Activated B cell treated with CpG ODN at 0.5 μM for 24 hours (primary cell): Measurements from ENCODE around the gene AHDC1. TPM values are rescaled to one million over a fixed set of nuclear protein-coding genes. Genes with fewer than 3 reads are reported as not detected.

Experiments
- ATAC-seq: fragments of 200-7000 bp; cut with Tn5 transposase; one replicate; pipeline ENCODE4 v1.10.0; 2021; ENCODE audit warnings: low read depth, mild to moderate bottlenecking, moderate library complexity
- CTCF ChIA-PET: fragments of 350-600 bp; sonication (Branson Sonifier 250); formaldehyde crosslinking; loops from one replicate; lab custom pipeline; 2021; ENCODE audit warnings: antibody characterized with exemption; lab: Charles Lee
- POLR2A ChIA-PET: fragments of 350-600 bp; sonication (Branson Sonifier 250); formaldehyde crosslinking; loops from one replicate; lab custom pipeline; 2021; ENCODE audit warnings: antibody characterized with exemption; lab: Charles Lee
- DNase-seq: peaks from one replicate; pipeline ENCODE4 v3.0.0; 2022
- H3K27ac Mint-ChIP-seq: one replicate; pipeline ENCODE4 v1.8.0; 2020; ENCODE audit warnings: mixed read lengths
- H3K27me3 Mint-ChIP-seq: one replicate; pipeline ENCODE4 v1.8.0; 2021; ENCODE audit warnings: mixed read lengths
- H3K36me3 Mint-ChIP-seq: one replicate; pipeline ENCODE4 v1.8.0; 2021; ENCODE audit warnings: low read depth, mixed read lengths
- H3K4me1 Mint-ChIP-seq: one replicate; pipeline ENCODE4 v1.8.0; 2021; ENCODE audit warnings: mixed read lengths
- H3K4me3 Mint-ChIP-seq: one replicate; pipeline ENCODE4 v1.8.0; 2020; ENCODE audit warnings: mild to moderate bottlenecking, mixed read lengths
- H3K9me3 Mint-ChIP-seq: one replicate; pipeline ENCODE4 v1.8.0; 2020; ENCODE audit warnings: mixed read lengths
- intact Hi-C: fragments of 100-400 bp; cut with micrococcal nuclease; formaldehyde crosslinking; loops from one replicate; pipeline ENCODE4 v1.15.1; 2024
- total RNA-seq: library from RNA; stranded (reverse); gene quantifications from 2 replicates; pipeline ENCODE4 v1.2.3, GENCODE V29; 2022
- TF ChIP-seq, protein P1 (sequence below): fragments of 200-600 bp; IDR thresholded peaks from one replicate; pipeline ENCODE4 v1.8.0; 2022; ENCODE audit warnings: antibody characterized with exemption, mild to moderate bottlenecking

Gene AHDC1
- total RNA-seq, 1 donor from 2014 or later = 22.4 TPM

DNA sequence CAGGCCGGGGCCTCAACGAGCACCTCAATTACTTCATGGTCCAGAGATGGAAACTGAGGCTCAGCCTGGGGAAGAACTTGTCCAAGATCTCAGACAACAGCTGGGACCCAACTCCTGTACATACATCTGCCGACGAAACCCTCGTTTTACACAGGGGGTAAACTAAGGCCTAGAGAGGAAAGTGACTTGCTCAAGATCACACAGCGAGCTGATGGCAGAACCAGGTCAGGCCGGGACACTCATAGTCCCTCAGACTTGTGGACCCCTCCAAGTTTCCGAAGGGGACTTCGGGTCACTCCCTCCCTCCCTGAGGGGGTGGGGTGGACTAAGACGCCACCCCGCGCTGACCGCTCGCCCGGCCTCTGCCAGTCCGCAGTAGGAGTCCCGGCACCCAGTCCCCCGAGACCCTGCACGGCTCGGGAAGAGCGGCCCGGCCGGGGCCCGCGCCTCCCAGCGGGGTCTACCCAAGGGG lies 114.4 kb downstream of the AHDC1 start:
- TF ChIP-seq, protein P1, sequence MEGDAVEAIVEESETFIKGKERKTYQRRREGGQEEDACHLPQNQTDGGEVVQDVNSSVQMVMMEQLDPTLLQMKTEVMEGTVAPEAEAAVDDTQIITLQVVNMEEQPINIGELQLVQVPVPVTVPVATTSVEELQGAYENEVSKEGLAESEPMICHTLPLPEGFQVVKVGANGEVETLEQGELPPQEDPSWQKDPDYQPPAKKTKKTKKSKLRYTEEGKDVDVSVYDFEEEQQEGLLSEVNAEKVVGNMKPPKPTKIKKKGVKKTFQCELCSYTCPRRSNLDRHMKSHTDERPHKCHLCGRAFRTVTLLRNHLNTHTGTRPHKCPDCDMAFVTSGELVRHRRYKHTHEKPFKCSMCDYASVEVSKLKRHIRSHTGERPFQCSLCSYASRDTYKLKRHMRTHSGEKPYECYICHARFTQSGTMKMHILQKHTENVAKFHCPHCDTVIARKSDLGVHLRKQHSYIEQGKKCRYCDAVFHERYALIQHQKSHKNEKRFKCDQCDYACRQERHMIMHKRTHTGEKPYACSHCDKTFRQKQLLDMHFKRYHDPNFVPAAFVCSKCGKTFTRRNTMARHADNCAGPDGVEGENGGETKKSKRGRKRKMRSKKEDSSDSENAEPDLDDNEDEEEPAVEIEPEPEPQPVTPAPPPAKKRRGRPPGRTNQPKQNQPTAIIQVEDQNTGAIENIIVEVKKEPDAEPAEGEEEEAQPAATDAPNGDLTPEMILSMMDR = no peak
- peaks cover 63% of the 10 kb centered on the region for H3K4me1 Mint-ChIP-seq
- intact Hi-C loops = loop anchor here (1.0 kb wide), 1 partner anchor 53 kb away; no protein-coding TSS in a partner anchor
- ATAC-seq (peak; percentile 16), DNase-seq (no peak)
- H3K27ac Mint-ChIP-seq = peak overlapping the region; percentile 100
- CTCF ChIA-PET = interaction anchor here (1.3 to 3.5 kb wide), 3 partner anchors 67 to 86 kb away, joined by 3 to 18 read pairs (median 4); no protein-coding TSS in a partner anchor
- peaks cover 12% of the 10 kb centered on the region for H3K36me3 Mint-ChIP-seq
- H3K9me3 Mint-ChIP-seq = no peaks in the 10 kb centered on the region
- peak overlapping the region; percentile 95 for H3K4me3 Mint-ChIP-seq
- H3K27me3 Mint-ChIP-seq = no peaks in the 10 kb centered on the region
- POLR2A ChIA-PET = interaction anchor here (0.6 to 3.6 kb wide), 23 partner anchors 8 to 737 kb away, joined by 3 to 23 read pairs (median 5); no protein-coding TSS in a partner anchor

DNA sequence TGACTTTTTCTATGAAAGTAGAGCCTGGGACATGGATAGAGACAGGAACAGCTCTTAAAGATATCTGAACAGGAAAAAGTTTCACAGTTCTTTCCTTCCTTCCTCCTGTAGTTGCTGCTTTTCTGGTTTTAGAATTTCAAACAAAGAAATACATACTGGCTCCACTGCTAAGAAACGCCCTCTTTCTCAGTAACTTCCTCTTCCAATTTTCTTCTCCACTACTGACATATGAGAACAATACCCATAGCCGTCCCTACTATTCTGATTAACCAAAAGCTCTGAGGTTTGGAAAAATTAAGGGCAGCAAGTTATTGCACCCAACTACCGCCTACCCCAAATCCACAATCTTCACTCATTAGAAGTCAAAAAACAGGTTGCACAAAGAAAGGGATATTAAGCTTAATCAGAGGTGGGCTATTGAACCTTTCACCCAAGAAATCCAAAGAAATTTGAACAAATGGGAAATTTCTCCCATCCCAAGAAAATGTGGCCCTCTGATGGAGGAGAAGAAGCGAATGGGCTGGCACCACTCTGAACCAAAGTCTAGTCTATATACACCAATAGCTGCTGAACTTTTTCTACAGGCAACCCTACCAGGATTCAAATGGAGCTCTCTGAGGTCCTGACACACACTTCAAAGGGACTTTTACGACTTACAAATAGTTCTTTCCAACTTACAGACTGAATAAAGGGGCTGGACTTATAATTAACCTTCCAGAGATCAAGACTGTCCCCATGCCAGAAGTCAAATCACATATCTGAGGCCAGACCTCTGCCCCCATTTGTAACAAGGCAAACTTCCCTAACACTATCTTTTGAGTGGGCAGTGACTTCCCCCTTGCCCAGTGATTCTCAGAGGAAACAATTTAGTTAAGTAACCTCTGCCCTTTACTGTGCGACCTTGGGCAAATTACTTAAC lies 115.7 kb downstream of the AHDC1 start:
- H3K27me3 Mint-ChIP-seq = no peaks in the 10 kb centered on the region
- ChIA-PET CTCF (interaction anchor here (0.7 to 3.5 kb wide), 2 partner anchors 72 to 181 kb away, joined by 3 to 18 read pairs; no protein-coding TSS in a partner anchor), POLR2A (interaction anchor here (0.7 to 3.6 kb wide), 8 partner anchors 9 to 118 kb away, joined by 3 to 15 read pairs (median 4); no protein-coding TSS in a partner anchor)
- intact Hi-C loops = no loop called here
- no peak for DNase-seq
- peaks cover 19% of the 10 kb centered on the region for H3K36me3 Mint-ChIP-seq
- TF ChIP-seq, protein P1 = no peak
- peaks cover 69% of the 10 kb centered on the region for H3K4me1 Mint-ChIP-seq
- no peaks in the 10 kb centered on the region for H3K9me3 Mint-ChIP-seq
- peak overlapping the region; percentile 100 for H3K27ac Mint-ChIP-seq
- peak overlapping the region; percentile 95 for H3K4me3 Mint-ChIP-seq
- no peak for ATAC-seq

DNA sequence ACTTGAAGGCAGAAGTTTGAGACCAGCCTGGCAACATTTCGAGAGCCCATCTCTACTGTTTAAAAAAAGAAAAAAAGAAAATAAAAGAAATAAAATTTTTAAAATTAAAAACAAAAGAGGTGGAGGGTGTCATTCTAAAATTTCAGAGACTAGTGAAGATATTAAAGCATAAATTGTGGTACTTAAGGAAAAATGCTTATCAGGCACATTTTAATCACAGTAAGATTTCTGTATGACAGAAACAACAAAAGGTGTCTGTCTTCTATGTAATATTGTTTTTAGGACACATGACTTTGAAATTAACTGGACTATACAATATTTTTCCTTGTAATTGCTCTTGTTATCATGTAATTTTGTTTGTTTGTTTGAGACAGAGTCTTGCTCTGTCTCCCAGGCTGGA lies 118.6 kb downstream of the AHDC1 start:
- ATAC-seq = no peak
- CTCF ChIA-PET = no interaction called here
- H3K36me3 Mint-ChIP-seq = peaks cover 24% of the 10 kb centered on the region
- H3K4me1 Mint-ChIP-seq = peaks cover 70% of the 10 kb centered on the region
- H3K4me3 Mint-ChIP-seq = no peak overlapping the region
- DNase-seq = no peak
- TF ChIP-seq, protein P1 = no peak
- peak overlapping the region; percentile 46 for H3K27ac Mint-ChIP-seq
- POLR2A ChIA-PET = no interaction called here
- no peaks in the 10 kb centered on the region for H3K9me3 Mint-ChIP-seq
- H3K27me3 Mint-ChIP-seq = no peaks in the 10 kb centered on the region
- intact Hi-C loops = no loop called here

Other genes starting within 250 kb of the AHDC1 start
- 4.6 and 7.4 TPM in 2 replicates for gene MAP3K6, start 237.2 kb downstream of the AHDC1 start, total RNA-seq
- not detected in 2 replicates for gene FCN3, start 229.3 kb downstream of the AHDC1 start, total RNA-seq
- 0.16 TPM in 1 of 2 replicates, not detected in the other for gene CD164L2, start 220.8 kb downstream of the AHDC1 start, total RNA-seq
- 0.11 TPM in 1 of 2 replicates, not detected in the other for gene GPR3, start 211.5 kb downstream of the AHDC1 start, total RNA-seq
- 136 and 137 TPM in 2 replicates for gene WASF2, start 114.0 kb downstream of the AHDC1 start, total RNA-seq
- 28.6 and 28.8 TPM in 2 replicates for gene FGR, start 31.0 kb upstream of the AHDC1 start, total RNA-seq
- gene IFI6, start 68.0 kb upstream of the AHDC1 start, total RNA-seq = 10.9 and 11.4 TPM in 2 replicates
- gene FAM76A, start 121.8 kb upstream of the AHDC1 start, total RNA-seq = 14.9 and 19.3 TPM in 2 replicates
- 33.5 and 42.4 TPM in 2 replicates for gene STX12, start 169.1 kb upstream of the AHDC1 start, total RNA-seq
- gene PPP1R8, start 226.6 kb upstream of the AHDC1 start, total RNA-seq = 48.3 and 52.0 TPM in 2 replicates